ENCODE data around the gene SPTBN5. TPM values are rescaled to one million over a fixed set of nuclear protein-coding genes. Genes with fewer than 3 reads are reported as not detected.

The SPTBN5 gene
- total RNA-seq, 2 donors from 2014 or later, result 2.0 to 2.8 TPM

- H3K4me3 Mint-ChIP-seq, result no peak overlapping the region
Measured at GRCh38 chr15:41890050-41890690, 3.7 kb downstream of the SPTBN5 start.

GRCh38 chr15:41888662-41889253 lies 5.1 kb downstream of the SPTBN5 start:
- no peaks in the 10 kb centered on the region for H3K36me3 Mint-ChIP-seq (ENCODE audit: low read depth)
- H3K4me1 ChIP-seq (ENCODE audit: control insufficient read depth, insufficient read depth, low read length), result peaks cover 18% of the 10 kb centered on the region
- no peak overlapping the region for H3K4me3 ChIP-seq (ENCODE audit: low read length)
- H3K27ac ChIP-seq (ENCODE audit: low read depth, low read length), result no peak overlapping the region
- no peak overlapping the region for H3K9ac ChIP-seq (ENCODE audit: extremely low read depth, low read length, poor library complexity, severe bottlenecking)
- H3K9me3 Mint-ChIP-seq, result no peaks in the 10 kb centered on the region
- TF ChIP-seq CTCF (conservative IDR thresholded peaks at IDR 0.05), result no peak
- H3K27ac Mint-ChIP-seq, result no peak overlapping the region
- H3K27me3 Mint-ChIP-seq (ENCODE audit: insufficient read depth), result peaks cover 6% of the 10 kb centered on the region
- no peaks in the 10 kb centered on the region for H3K9me3 ChIP-seq (ENCODE audit: control insufficient read depth, low read length)
- DNase-seq, result no peak
- H3K4me3 Mint-ChIP-seq, result no peak overlapping the region
- H3K4me1 Mint-ChIP-seq, result peaks cover 24% of the 10 kb centered on the region
- WGBS, 2 experiments (ENCODE audit: insufficient coverage in 1 of 2, insufficient read length in 1 of 2), result 89 to 90% methylated on average over 4 to 7 of the region's 7 CpGs
- H3K36me3 ChIP-seq (ENCODE audit: control insufficient read depth, insufficient read depth, low read length), result no peaks in the 10 kb centered on the region
- H3K27me3 ChIP-seq (ENCODE audit: control insufficient read depth, insufficient read depth, low read length, poor library complexity, severe bottlenecking), result no peaks in the 10 kb centered on the region

More at GRCh38 chr15:41890050-41890690, 3.7 kb downstream of the SPTBN5 start:
- Mint-ChIP-seq H3K9me3 (no peaks in the 10 kb centered on the region), H3K27ac (no peak overlapping the region), H3K4me1 (peaks cover 25% of the 10 kb centered on the region), H3K36me3 (ENCODE audit: low read depth) (no peaks in the 10 kb centered on the region), H3K27me3 (ENCODE audit: insufficient read depth) (no peaks in the 10 kb centered on the region)
- no peak overlapping the region for H3K4me3 ChIP-seq (ENCODE audit: low read length)
- no peak overlapping the region for H3K27ac ChIP-seq (ENCODE audit: low read depth, low read length)
- H3K36me3 ChIP-seq (ENCODE audit: control insufficient read depth, insufficient read depth, low read length), result no peaks in the 10 kb centered on the region
- DNase-seq, result no peak
- peaks cover 18% of the 10 kb centered on the region for H3K4me1 ChIP-seq (ENCODE audit: control insufficient read depth, insufficient read depth, low read length)
- no peaks in the 10 kb centered on the region for H3K9me3 ChIP-seq (ENCODE audit: control insufficient read depth, low read length)
- TF ChIP-seq CTCF (conservative IDR thresholded peaks at IDR 0.05), result no peak
- no peaks in the 10 kb centered on the region for H3K27me3 ChIP-seq (ENCODE audit: control insufficient read depth, insufficient read depth, low read length, poor library complexity, severe bottlenecking)
- no peak overlapping the region for H3K9ac ChIP-seq (ENCODE audit: extremely low read depth, low read length, poor library complexity, severe bottlenecking)
- WGBS, 2 experiments (ENCODE audit: insufficient coverage in 1 of 2, insufficient read length in 1 of 2), result 94 to 96% methylated on average over 6 of the region's 6 CpGs

GRCh38 chr15:41887893-41888292 lies 6.0 kb downstream of the SPTBN5 start:
- TF ChIP-seq CTCF (conservative IDR thresholded peaks at IDR 0.05), result no peak
- Histone ChIP-seq H3K9ac (ENCODE audit: extremely low read depth, low read length, poor library complexity, severe bottlenecking) (no peak overlapping the region), H3K27ac (ENCODE audit: low read depth, low read length) (no peak overlapping the region), H3K27me3 (ENCODE audit: control insufficient read depth, insufficient read depth, low read length, poor library complexity, severe bottlenecking) (peaks cover 7% of the 10 kb centered on the region), H3K4me1 (ENCODE audit: control insufficient read depth, insufficient read depth, low read length) (peaks cover 18% of the 10 kb centered on the region), H3K4me3 (ENCODE audit: low read length) (no peak overlapping the region), H3K9me3 (ENCODE audit: control insufficient read depth, low read length) (no peaks in the 10 kb centered on the region), H3K36me3 (ENCODE audit: control insufficient read depth, insufficient read depth, low read length) (no peaks in the 10 kb centered on the region)
- WGBS, 2 experiments (ENCODE audit: insufficient coverage in 1 of 2, insufficient read length in 1 of 2), result 92 to 100% methylated on average over 7 to 9 of the region's 9 CpGs
- no peak for DNase-seq
- Mint-ChIP-seq H3K4me3 (no peak overlapping the region), H3K27ac (no peak overlapping the region), H3K9me3 (no peaks in the 10 kb centered on the region), H3K4me1 (peaks cover 24% of the 10 kb centered on the region), H3K36me3 (ENCODE audit: low read depth) (no peaks in the 10 kb centered on the region), H3K27me3 (ENCODE audit: insufficient read depth) (peaks cover 13% of the 10 kb centered on the region)
